ENCODE measurements around the gene SEMA3A.

SEMA3A gene

GRCh38 chr7:84199216-84199615 is 4.6 kb upstream of the SEMA3A start:
- no peak for DNase-seq (ENCODE audit: low read depth, low spot score)
- in situ Hi-C loops (cut with HindIII; ENCODE audit: low sequenced_read_pairs) = no loop called here
- no peak for TF ChIP-seq CTCF (IDR thresholded peaks at IDR 0.05; ENCODE audit: low read depth, low read length)
- no peak overlapping the region for H3K4me3 ChIP-seq (ENCODE audit: low read depth, low read length)

GRCh38 chr7:84196084-84196503 is 1.5 kb upstream of the SEMA3A start:
- in situ Hi-C loops (cut with HindIII; ENCODE audit: low sequenced_read_pairs) = no loop called here
- no peak for TF ChIP-seq CTCF (IDR thresholded peaks at IDR 0.05; ENCODE audit: low read depth, low read length)
- peak; percentile 68 for DNase-seq (ENCODE audit: low read depth, low spot score)
- H3K4me3 ChIP-seq (ENCODE audit: low read depth, low read length) = peak overlapping the region; percentile 69

GRCh38 chr7:84195295-84196060 is 889 bp upstream of the SEMA3A start:
- H3K4me3 ChIP-seq (ENCODE audit: low read depth, low read length) = peak overlapping the region; percentile 69
- DNase-seq (ENCODE audit: low read depth, low spot score) = peak; percentile 36
- no peak for TF ChIP-seq CTCF (IDR thresholded peaks at IDR 0.05; ENCODE audit: low read depth, low read length)
- in situ Hi-C loops (cut with HindIII; ENCODE audit: low sequenced_read_pairs) = no loop called here

- TF ChIP-seq CTCF (IDR thresholded peaks at IDR 0.05; ENCODE audit: low read depth, low read length) = no peak
- in situ Hi-C loops (cut with HindIII; ENCODE audit: low sequenced_read_pairs) = no loop called here
- peak overlapping the region; percentile 69 for H3K4me3 ChIP-seq (ENCODE audit: low read depth, low read length)
- peak; percentile 34 for DNase-seq (ENCODE audit: low read depth, low spot score)
Measured at GRCh38 chr7:84193747-84194146, 842 bp downstream of the SEMA3A start.

- peak overlapping the region; percentile 19 for H3K4me3 ChIP-seq (ENCODE audit: low read depth, low read length)
- in situ Hi-C loops (cut with HindIII; ENCODE audit: low sequenced_read_pairs) = no loop called here
- peak; percentile 50 for DNase-seq (ENCODE audit: low read depth, low spot score)
- TF ChIP-seq CTCF (IDR thresholded peaks at IDR 0.05; ENCODE audit: low read depth, low read length) = no peak
Measured at GRCh38 chr7:84191842-84192241, 2.7 kb downstream of the SEMA3A start.

GRCh38 chr7:84191261-84191660 is 3.3 kb downstream of the SEMA3A start:
- peak; percentile 22 for DNase-seq (ENCODE audit: low read depth, low spot score)
- TF ChIP-seq CTCF (IDR thresholded peaks at IDR 0.05; ENCODE audit: low read depth, low read length) = no peak
- in situ Hi-C loops (cut with HindIII; ENCODE audit: low sequenced_read_pairs) = no loop called here
- no peak overlapping the region for H3K4me3 ChIP-seq (ENCODE audit: low read depth, low read length)

Data from astrocyte of the spinal cord (primary cell).